HCT116 (cell line): ENCODE results near the gene TANGO6. TPM values are rescaled to one million over a fixed set of nuclear protein-coding genes. Genes with fewer than 3 reads are reported as not detected.

ENCODE experiments used
- ATAC-seq: fragments of 200-7000 bp; cut with Tn5 transposase; 2 replicates; pipeline ENCODE4 v1.9.1; 2020; ENCODE audit warnings: mild to moderate bottlenecking, moderate library complexity
- BruUV-seq: library from RNA; stranded (reverse); fragments of 400-500 nt; replicated peaks from 2 replicates; lab custom pipeline; 2021; lab: Mats Ljungman, UMichigan
- CTCF ChIA-PET: fragments of 300-600 bp; sonication (Branson Sonifier 250); formaldehyde crosslinking; loops from one replicate; lab custom pipeline; 2021; ENCODE audit warnings: antibody characterized with exemption; lab: Charles Lee
- POLR2A ChIA-PET: fragments of 300-600, 350-600 bp; sonication (Branson Sonifier 250); formaldehyde crosslinking; loops from one replicate; lab custom pipeline; 2021; ENCODE audit warnings: antibody characterized with exemption; lab: Charles Lee
- RAD21 ChIA-PET, 2 experiments: fragments of 300-600 bp; sonication (Branson Sonifier 250); formaldehyde crosslinking; loops; one replicate each; lab custom pipeline; 2023; ENCODE audit warnings: low total read pairs in 2 of 2; ENCODE audit not compliant: uncharacterized antibody in 2 of 2, unreplicated experiment in 2 of 2, low non-redundant PET in 1 of 2; lab: Charles Lee
- DNase-seq: peaks from one replicate; pipeline ENCODE4 v3.0.0-alpha.2; 2010; ENCODE audit warnings: low read depth, low spot score
- H2AFZ ChIP-seq: fragments of 200-600 bp; shearing (Covaris generic), sonication (generic); 2 replicates; pipeline ENCODE4 v1.6.1; 2017; ENCODE audit warnings: low read depth, mixed run types, mixed read lengths, antibody characterized with exemption, low read length; ENCODE audit not compliant: poor library complexity, severe bottlenecking
- H3K27ac ChIP-seq: 2 replicates; pipeline ENCODE4 v1.5.1; 2012; ENCODE audit warnings: low read depth, low read length
- H3K27me3 ChIP-seq: fragments of 200-600 bp; sonication (generic); 2 replicates; pipeline ENCODE4 v1.6.1; 2016; ENCODE audit warnings: mixed run types, low read length, mixed read lengths; ENCODE audit not compliant: insufficient read depth
- H3K36me3 ChIP-seq, 2 experiments: fragments of 200-500 bp in 1 of 2; fragments of 200-600 bp in 1 of 2; sonication (Bioruptor generic) in 1 of 2; sonication (generic) in 1 of 2; 2 replicates each; pipeline versions ENCODE4 v1.5.1 to v1.6.1; 2014 to 2016; ENCODE audit warnings: low read length in 2 of 2, inconsistent platforms in 1 of 2, mixed read lengths in 1 of 2, mixed run types in 1 of 2; ENCODE audit not compliant: insufficient read depth in 2 of 2, control insufficient read depth in 1 of 2
- H3K4me1 ChIP-seq, 2 experiments: fragments of 200-600 bp in 1 of 2; sonication (generic) in 1 of 2; 2 replicates each; pipeline versions ENCODE4 v1.5.1 to v1.6.1; 2012 to 2017; ENCODE audit warnings: low read length in 2 of 2, inconsistent platforms in 1 of 2, mild to moderate bottlenecking in 1 of 2, mixed read lengths in 1 of 2, mixed run types in 1 of 2, moderate library complexity in 1 of 2; ENCODE audit not compliant: insufficient read depth in 2 of 2, control insufficient read depth in 1 of 2
- H3K4me2 ChIP-seq: fragments of 200-600 bp; sonication (generic); 2 replicates; pipeline ENCODE4 v1.6.1; 2017; ENCODE audit warnings: mixed run types, low read length, mixed read lengths
- H3K4me3 ChIP-seq, 2 experiments: fragments of 200-600 bp in 1 of 2; sonication (generic) in 1 of 2; replicated peaks in 1 of 2; 2 replicates each; pipeline ENCODE4 v1.5.1; 2011 to 2016; ENCODE audit warnings: low read length in 2 of 2, control low read depth in 1 of 2, low read depth in 1 of 2, mild to moderate bottlenecking in 1 of 2, mixed read lengths in 1 of 2, mixed run types in 1 of 2
- H3K79me2 ChIP-seq: fragments of 200-600 bp; sonication (generic); 2 replicates; pipeline ENCODE4 v1.6.1; 2017; ENCODE audit warnings: mild to moderate bottlenecking, mixed run types, low read length, moderate library complexity, mixed read lengths; ENCODE audit not compliant: insufficient read depth
- H3K9ac ChIP-seq: fragments of 200-600 bp; sonication (generic); 2 replicates; pipeline ENCODE4 v1.6.1; 2016; ENCODE audit warnings: low read length, mixed read lengths
- H3K9me2 ChIP-seq: fragments of 200-600 bp; sonication (generic), shearing (Covaris generic); 2 replicates; pipeline ENCODE4 v1.6.1; 2017; ENCODE audit warnings: mixed run types, mild to moderate bottlenecking, moderate library complexity; ENCODE audit not compliant: insufficient read depth
- H3K9me3 ChIP-seq, 2 experiments: fragments of 200-500 bp in 1 of 2; fragments of 200-600 bp in 1 of 2; sonication (Bioruptor generic) in 1 of 2; sonication (generic) in 1 of 2; 2 replicates each; pipeline ENCODE4 v1.6.1; 2014 to 2017; ENCODE audit warnings: low read length in 2 of 2, mixed read lengths in 2 of 2, inconsistent platforms in 1 of 2, low read depth in 1 of 2, mild to moderate bottlenecking in 1 of 2, mixed run types in 1 of 2, moderate library complexity in 1 of 2; ENCODE audit not compliant: control insufficient read depth in 1 of 2, insufficient read depth in 1 of 2
- H4K20me1 ChIP-seq: fragments of 200-600 bp; sonication (generic), shearing (Covaris generic); 2 replicates; pipeline ENCODE4 v1.6.1; 2017; ENCODE audit warnings: mixed run types, mild to moderate bottlenecking, moderate library complexity; ENCODE audit not compliant: insufficient read depth
- CTCF ChIP-seq, 3 experiments: fragments of 200-600 bp in 1 of 3; sonication (generic) in 1 of 3; IDR thresholded peaks in 2 of 3; conservative IDR thresholded peaks in 1 of 3; 2 replicates each; pipeline ENCODE4 v1.5.1; 2012 to 2017; ENCODE audit warnings: low read depth in 2 of 3, low read length in 2 of 3, antibody characterized with exemption in 1 of 3, borderline replicate concordance in 1 of 3, control low read depth in 1 of 3, mild to moderate bottlenecking in 1 of 3, mixed read lengths in 1 of 3, mixed run types in 1 of 3, moderate library complexity in 1 of 3; ENCODE audit not compliant: insufficient read depth in 1 of 3
- FOSL1 ChIP-seq: IDR thresholded peaks from 2 replicates; pipeline ENCODE4 v1.6.1; 2012; ENCODE audit warnings: low read depth
- JUND ChIP-seq: IDR thresholded peaks from 2 replicates; pipeline ENCODE4 v1.6.1; 2012
- MAX ChIP-seq: IDR thresholded peaks from 2 replicates; pipeline ENCODE4 v1.6.1; 2012
- REST ChIP-seq: IDR thresholded peaks from 2 replicates; pipeline ENCODE4 v1.6.1; 2012; ENCODE audit warnings: low read depth
- TCF7L2 ChIP-seq: IDR thresholded peaks from 2 replicates; pipeline ENCODE4 v1.7.0; 2011; ENCODE audit warnings: borderline replicate concordance, inconsistent platforms; ENCODE audit not compliant: insufficient read depth, insufficient read length; ENCODE audit errors: extremely low read depth
- intact Hi-C: fragments of 100-400 bp; cut with micrococcal nuclease; formaldehyde crosslinking; loops from 2 replicates; pipeline ENCODE4 v1.10.0; 2022
- total RNA-seq: library from RNA; stranded (reverse); gene quantifications from one replicate; pipeline ENCODE4 v1.2.1, GENCODE V29; 2021; ENCODE audit not compliant: unreplicated experiment

TANGO6 gene
- total RNA-seq, 1 experiment from 2014 or later: 16.4 TPM

- TF ChIP-seq REST (no peak), MAX (no peak)
These were observed 49.6 kb downstream of the TANGO6 start (continued) for GRCh38 chr16:68892898-68893297.

GRCh38 chr16:68893710-68894705 is 50.7 kb downstream of the TANGO6 start:
- RAD21 ChIA-PET: no interaction called here
- H4K20me1 ChIP-seq: no peaks in the 10 kb centered on the region
- no peak overlapping the region for H3K4me3 ChIP-seq
- DNase-seq (no peak), ATAC-seq (no peak)
- no peaks in the 10 kb centered on the region for H3K79me2 ChIP-seq
- no peak overlapping the region for H3K4me2 ChIP-seq
- H2AFZ ChIP-seq: no peak overlapping the region
- H3K27me3 ChIP-seq: no peaks in the 10 kb centered on the region
- no peak overlapping the region for H3K9ac ChIP-seq
- no TSS peak for BruUV-seq
- no peak for TF ChIP-seq CTCF (IDR thresholded peaks at IDR 0.05 in 2 of 3, conservative IDR thresholded peaks at IDR 0.05 in 1 of 3; ENCODE audit: borderline replicate concordance in 1 of 3, insufficient read depth in 1 of 3, low read depth in 2 of 3, low read length in 2 of 3)
- TF ChIP-seq REST: peak; percentile 74
- TF ChIP-seq TCF7L2: no peak
- no peak for TF ChIP-seq JUND
- no peak for TF ChIP-seq FOSL1
- no peaks in the 10 kb centered on the region for H3K4me1 ChIP-seq
- intact Hi-C loops: no loop called here
- POLR2A ChIA-PET: no interaction called here
- H3K36me3 ChIP-seq: no peaks in the 10 kb centered on the region
- H3K27ac ChIP-seq: no peak overlapping the region
- no peaks in the 10 kb centered on the region for H3K9me2 ChIP-seq
- H3K9me3 ChIP-seq: no peaks in the 10 kb centered on the region
- CTCF ChIA-PET: no interaction called here
